Measurements from ENCODE around the gene GPR55. TPM values are rescaled to one million over a fixed set of nuclear protein-coding genes. Genes with fewer than 3 reads are reported as not detected.

GPR55 gene
- total RNA-seq, 1 experiment from 2014 or later = not detected

GRCh38 chr2:230958820-230959756, 34.0 kb upstream of the GPR55 start:
- Histone ChIP-seq H3K4me3 (replicated peaks in 1 of 2; ENCODE audit: low read depth in 1 of 2, low read length in 2 of 2) (no peak overlapping the region), H3K79me2 (ENCODE audit: insufficient read depth, low read length) (no peaks in the 10 kb centered on the region), H3K36me3 (ENCODE audit: control insufficient read depth in 1 of 2, insufficient read depth in 2 of 2, low read length in 2 of 2) (no peaks in the 10 kb centered on the region), H2AFZ (ENCODE audit: low read depth, low read length, poor library complexity, severe bottlenecking) (peak overlapping the region; percentile 3), H3K27me3 (ENCODE audit: insufficient read depth, low read length) (no peaks in the 10 kb centered on the region), H3K9me3 (ENCODE audit: control insufficient read depth in 1 of 2, insufficient read depth in 1 of 2, low read depth in 1 of 2, low read length in 2 of 2) (no peaks in the 10 kb centered on the region), H3K4me1 (ENCODE audit: control insufficient read depth in 1 of 2, insufficient read depth in 2 of 2, low read length in 2 of 2) (peaks cover 0 to 14% of the 10 kb centered on the region in 2 experiments; a peak in 3 of 4 replicates), H3K4me2 (ENCODE audit: low read length) (no peak overlapping the region), H4K20me1 (ENCODE audit: insufficient read depth) (no peaks in the 10 kb centered on the region), H3K27ac (ENCODE audit: low read depth, low read length) (no peak overlapping the region), H3K9ac (ENCODE audit: low read length) (no peak overlapping the region), H3K9me2 (ENCODE audit: insufficient read depth) (no peaks in the 10 kb centered on the region)
- intact Hi-C loops (cut with micrococcal nuclease) = no loop called here
- ATAC-seq (no peak), DNase-seq (ENCODE audit: low read depth, low spot score) (no peak)
- RAD21 ChIA-PET (ENCODE audit: low non-redundant PET in 1 of 2, low total read pairs in 2 of 2, uncharacterized antibody in 2 of 2, unreplicated experiment in 2 of 2) = no interaction called here
- CTCF ChIA-PET = no interaction called here
- TF ChIP-seq CEBPB (IDR thresholded peaks at IDR 0.05; ENCODE audit: low read depth) (no peak), EZH2phosphoT487 (IDR thresholded peaks at IDR 0.05; ENCODE audit: borderline replicate concordance) (no peak), CBX3 (IDR thresholded peaks at IDR 0.05; ENCODE audit: low read depth) (no peak), ELF1 (IDR thresholded peaks at IDR 0.05; ENCODE audit: borderline replicate concordance, low read depth) (no peak)
- TF ChIP-seq, protein P1, sequence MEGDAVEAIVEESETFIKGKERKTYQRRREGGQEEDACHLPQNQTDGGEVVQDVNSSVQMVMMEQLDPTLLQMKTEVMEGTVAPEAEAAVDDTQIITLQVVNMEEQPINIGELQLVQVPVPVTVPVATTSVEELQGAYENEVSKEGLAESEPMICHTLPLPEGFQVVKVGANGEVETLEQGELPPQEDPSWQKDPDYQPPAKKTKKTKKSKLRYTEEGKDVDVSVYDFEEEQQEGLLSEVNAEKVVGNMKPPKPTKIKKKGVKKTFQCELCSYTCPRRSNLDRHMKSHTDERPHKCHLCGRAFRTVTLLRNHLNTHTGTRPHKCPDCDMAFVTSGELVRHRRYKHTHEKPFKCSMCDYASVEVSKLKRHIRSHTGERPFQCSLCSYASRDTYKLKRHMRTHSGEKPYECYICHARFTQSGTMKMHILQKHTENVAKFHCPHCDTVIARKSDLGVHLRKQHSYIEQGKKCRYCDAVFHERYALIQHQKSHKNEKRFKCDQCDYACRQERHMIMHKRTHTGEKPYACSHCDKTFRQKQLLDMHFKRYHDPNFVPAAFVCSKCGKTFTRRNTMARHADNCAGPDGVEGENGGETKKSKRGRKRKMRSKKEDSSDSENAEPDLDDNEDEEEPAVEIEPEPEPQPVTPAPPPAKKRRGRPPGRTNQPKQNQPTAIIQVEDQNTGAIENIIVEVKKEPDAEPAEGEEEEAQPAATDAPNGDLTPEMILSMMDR (IDR thresholded peaks at IDR 0.05 in 2 of 3, conservative IDR thresholded peaks at IDR 0.05 in 1 of 3; ENCODE audit: borderline replicate concordance in 1 of 3, insufficient read depth in 1 of 3, low read depth in 2 of 3, low read length in 2 of 3) = no peak
- BruUV-seq (replicated peaks) = no TSS peak
- POLR2A ChIA-PET = no interaction called here

All from HCT116 (cell line).